ENCODE data around the gene ARSD.

ARSD gene

GRCh38 chrX:2921750-2922149 is 7.4 kb downstream of the ARSD start:
- no peak overlapping the region for H3K4me3 ChIP-seq (ENCODE audit: low read depth, low read length)
- in situ Hi-C loops (cut with HindIII; ENCODE audit: low sequenced_read_pairs), result no loop called here
- DNase-seq (ENCODE audit: low read depth, low spot score), result no peak
- TF ChIP-seq CTCF (IDR thresholded peaks at IDR 0.05; ENCODE audit: low read depth, low read length), result no peak

- no peak overlapping the region for H3K4me3 ChIP-seq (ENCODE audit: low read depth, low read length)
- DNase-seq (ENCODE audit: low read depth, low spot score), result no peak
- in situ Hi-C loops (cut with HindIII; ENCODE audit: low sequenced_read_pairs), result no loop called here
- no peak for TF ChIP-seq CTCF (IDR thresholded peaks at IDR 0.05; ENCODE audit: low read depth, low read length)
Measured at GRCh38 chrX:2921193-2921592, 7.9 kb downstream of the ARSD start.

GRCh38 chrX:2917767-2918166 is 11.4 kb downstream of the ARSD start:
- no peak for DNase-seq (ENCODE audit: low read depth, low spot score)
- no peak overlapping the region for H3K4me3 ChIP-seq (ENCODE audit: low read depth, low read length)
- in situ Hi-C loops (cut with HindIII; ENCODE audit: low sequenced_read_pairs), result no loop called here
- TF ChIP-seq CTCF (IDR thresholded peaks at IDR 0.05; ENCODE audit: low read depth, low read length), result no peak

GRCh38 chrX:2913118-2913517 is 16.0 kb downstream of the ARSD start:
- no peak for TF ChIP-seq CTCF (IDR thresholded peaks at IDR 0.05; ENCODE audit: low read depth, low read length)
- in situ Hi-C loops (cut with HindIII; ENCODE audit: low sequenced_read_pairs), result no loop called here
- no peak overlapping the region for H3K4me3 ChIP-seq (ENCODE audit: low read depth, low read length)
- no peak for DNase-seq (ENCODE audit: low read depth, low spot score)

- no peak for TF ChIP-seq CTCF (IDR thresholded peaks at IDR 0.05; ENCODE audit: low read depth, low read length)
- no peak overlapping the region for H3K4me3 ChIP-seq (ENCODE audit: low read depth, low read length)
- DNase-seq (ENCODE audit: low read depth, low spot score), result no peak
- in situ Hi-C loops (cut with HindIII; ENCODE audit: low sequenced_read_pairs), result no loop called here
Measured at GRCh38 chrX:2910109-2910508, 19.0 kb downstream of the ARSD start.

- TF ChIP-seq CTCF (IDR thresholded peaks at IDR 0.05; ENCODE audit: low read depth, low read length), result no peak
- DNase-seq (ENCODE audit: low read depth, low spot score), result no peak
- no peak overlapping the region for H3K4me3 ChIP-seq (ENCODE audit: low read depth, low read length)
- in situ Hi-C loops (cut with HindIII; ENCODE audit: low sequenced_read_pairs), result no loop called here
Measured at GRCh38 chrX:2908125-2908685, 20.9 kb downstream of the ARSD start.

GRCh38 chrX:2907295-2907694 is 21.8 kb downstream of the ARSD start:
- DNase-seq (ENCODE audit: low read depth, low spot score), result no peak
- TF ChIP-seq CTCF (IDR thresholded peaks at IDR 0.05; ENCODE audit: low read depth, low read length), result no peak
- in situ Hi-C loops (cut with HindIII; ENCODE audit: low sequenced_read_pairs), result no loop called here
- H3K4me3 ChIP-seq (ENCODE audit: low read depth, low read length), result no peak overlapping the region

Data from astrocyte of the spinal cord (primary cell).